ENCODE data around the gene HADH.

DNA sequence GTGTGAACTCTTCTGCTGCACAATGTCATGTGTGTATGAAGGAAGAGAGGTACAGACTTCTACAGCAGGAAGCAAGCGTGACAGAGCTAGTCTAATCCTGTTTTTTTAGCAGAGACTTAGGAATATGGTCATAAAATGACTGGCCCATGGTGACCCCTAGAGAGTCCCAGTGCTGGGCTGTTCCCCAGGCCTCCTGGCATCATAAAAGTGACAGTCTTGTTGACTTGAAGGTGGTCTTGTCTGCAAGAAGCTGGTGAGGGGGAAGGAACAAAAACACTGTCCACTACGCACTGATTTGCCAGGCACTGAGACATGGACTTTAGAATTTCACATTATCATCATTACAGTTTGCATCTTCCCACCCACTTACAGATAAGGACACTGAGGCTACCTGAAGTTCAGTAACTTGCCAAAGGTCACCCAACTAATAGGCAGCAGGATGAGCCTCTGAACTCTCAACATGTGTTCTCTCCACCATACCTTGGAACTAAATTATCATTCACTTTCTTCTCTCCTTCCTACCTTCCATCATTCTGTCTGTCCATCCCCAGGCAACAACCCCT lies 63.0 kb downstream of the HADH start:
- TF ChIP-seq TAF1 (IDR thresholded peaks at IDR 0.05; ENCODE audit: borderline replicate concordance, insufficient read depth, low read length), result no peak
- no peak for TF ChIP-seq POLR2AphosphoS5 (IDR thresholded peaks at IDR 0.05; ENCODE audit: low read depth, low read length)
